Measurements from ENCODE around the gene CRACR2A.

GRCh38 chr12:3679831-3680230 is 73.1 kb downstream of the CRACR2A start:
- TF ChIP-seq, protein P1, sequence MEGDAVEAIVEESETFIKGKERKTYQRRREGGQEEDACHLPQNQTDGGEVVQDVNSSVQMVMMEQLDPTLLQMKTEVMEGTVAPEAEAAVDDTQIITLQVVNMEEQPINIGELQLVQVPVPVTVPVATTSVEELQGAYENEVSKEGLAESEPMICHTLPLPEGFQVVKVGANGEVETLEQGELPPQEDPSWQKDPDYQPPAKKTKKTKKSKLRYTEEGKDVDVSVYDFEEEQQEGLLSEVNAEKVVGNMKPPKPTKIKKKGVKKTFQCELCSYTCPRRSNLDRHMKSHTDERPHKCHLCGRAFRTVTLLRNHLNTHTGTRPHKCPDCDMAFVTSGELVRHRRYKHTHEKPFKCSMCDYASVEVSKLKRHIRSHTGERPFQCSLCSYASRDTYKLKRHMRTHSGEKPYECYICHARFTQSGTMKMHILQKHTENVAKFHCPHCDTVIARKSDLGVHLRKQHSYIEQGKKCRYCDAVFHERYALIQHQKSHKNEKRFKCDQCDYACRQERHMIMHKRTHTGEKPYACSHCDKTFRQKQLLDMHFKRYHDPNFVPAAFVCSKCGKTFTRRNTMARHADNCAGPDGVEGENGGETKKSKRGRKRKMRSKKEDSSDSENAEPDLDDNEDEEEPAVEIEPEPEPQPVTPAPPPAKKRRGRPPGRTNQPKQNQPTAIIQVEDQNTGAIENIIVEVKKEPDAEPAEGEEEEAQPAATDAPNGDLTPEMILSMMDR (IDR thresholded peaks at IDR 0.05), result no peak
- TF ChIP-seq POLR2A (IDR thresholded peaks at IDR 0.05; ENCODE audit: low read depth), result no peak
